ENCODE data around the gene SPATA31A1.
"Not testable (repeated sequence)": the region's sequence is repeated elsewhere in the genome, so short reads cannot be mapped to it uniquely, and the experiment has no call there.

The SPATA31A1 gene

GRCh38 chr9:39355369-39355768 lies at the start of gene SPATA31A1:
Gene SPATA31A1, plus strand, starts transcription at chr9:39355669. Its CDS starts 62 bp downstream, at chr9:39355731.
- DNase-seq (ENCODE audit: low read depth): not testable (repeated sequence)

GRCh38 chr9:39407261-39408204 lies 52.1 kb downstream of the SPATA31A1 start:
- DNase-seq (ENCODE audit: low read depth): not testable (repeated sequence)

GRCh38 chr9:39411254-39411940 lies 55.9 kb downstream of the SPATA31A1 start:
- DNase-seq (ENCODE audit: low read depth): not testable (repeated sequence)
